ENCODE data around the gene KRT7.

- TF ChIP-seq POLR2A (IDR thresholded peaks at IDR 0.05; ENCODE audit: low read length): no peak
- no peak for TF ChIP-seq GATA1 (IDR thresholded peaks at IDR 0.05; ENCODE audit: low read depth, low read length)
These were observed 592 bp downstream of the KRT7 start for GRCh38 chr12:52233462-52234207.
